ENCODE data around the gene ZNRF2.

ZNRF2 gene

GRCh38 chr7:30322271-30323005 is 38.0 kb downstream of the ZNRF2 start:
- peak; percentile 22 for DNase-seq (ENCODE audit: low spot score)

GRCh38 chr7:30323006-30323355 is 38.6 kb downstream of the ZNRF2 start:
- no peak for DNase-seq (ENCODE audit: low spot score)

- no peak for DNase-seq (ENCODE audit: low spot score)
Observed at GRCh38 chr7:30327813-30328212, 43.4 kb downstream of the ZNRF2 start.

- DNase-seq (ENCODE audit: low spot score), result no peak
Observed at GRCh38 chr7:30328381-30328780, 44.0 kb downstream of the ZNRF2 start.

- DNase-seq (ENCODE audit: low spot score), result no peak
Observed at GRCh38 chr7:30329716-30330115, 45.3 kb downstream of the ZNRF2 start.

GRCh38 chr7:30330134-30331111 is 46.0 kb downstream of the ZNRF2 start:
- no peak for DNase-seq (ENCODE audit: low spot score)

GRCh38 chr7:30331338-30331737 is 46.9 kb downstream of the ZNRF2 start:
- DNase-seq (ENCODE audit: low spot score), result no peak

GRCh38 chr7:30332549-30332948 is 48.2 kb downstream of the ZNRF2 start:
- no peak for DNase-seq (ENCODE audit: low spot score)

- no peak for DNase-seq (ENCODE audit: low spot score)
Observed at GRCh38 chr7:30335763-30336487, 51.5 kb downstream of the ZNRF2 start.

GRCh38 chr7:30344513-30344912 is 60.1 kb downstream of the ZNRF2 start:
- DNase-seq (ENCODE audit: low spot score), result peak; percentile 8

- peak; percentile 21 for DNase-seq (ENCODE audit: low spot score)
Observed at GRCh38 chr7:30347226-30348082, 63.1 kb downstream of the ZNRF2 start.

GRCh38 chr7:30348083-30348560 is 63.7 kb downstream of the ZNRF2 start:
- DNase-seq (ENCODE audit: low spot score), result peak; percentile 81

GRCh38 chr7:30349170-30349569 is 64.8 kb downstream of the ZNRF2 start:
- peak; percentile 43 for DNase-seq (ENCODE audit: low spot score)

GRCh38 chr7:30349816-30350215 is 65.4 kb downstream of the ZNRF2 start:
- no peak for DNase-seq (ENCODE audit: low spot score)

- peak; percentile 22 for DNase-seq (ENCODE audit: low spot score)
Observed at GRCh38 chr7:30351286-30351685, 66.9 kb downstream of the ZNRF2 start.

- no peak for DNase-seq (ENCODE audit: low spot score)
Observed at GRCh38 chr7:30351724-30352123, 67.3 kb downstream of the ZNRF2 start.

GRCh38 chr7:30352169-30352568 is 67.8 kb downstream of the ZNRF2 start:
- DNase-seq (ENCODE audit: low spot score), result peak; percentile 32

- no peak for DNase-seq (ENCODE audit: low spot score)
Observed at GRCh38 chr7:30353532-30353931, 69.1 kb downstream of the ZNRF2 start.

- DNase-seq (ENCODE audit: low spot score), result no peak
Observed at GRCh38 chr7:30353932-30354607, 69.7 kb downstream of the ZNRF2 start.

GRCh38 chr7:30354791-30355190 is 70.4 kb downstream of the ZNRF2 start:
- no peak for DNase-seq (ENCODE audit: low spot score)

- DNase-seq (ENCODE audit: low spot score), result no peak
Observed at GRCh38 chr7:30359957-30360356, 75.6 kb downstream of the ZNRF2 start.

Data from hematopoietic multipotent progenitor cell treated with erythropoietin and hydrocortisone succinate and interleukin-3 and kit ligand, for 17 days (in vitro differentiated cells).